Hepatocyte (in vitro differentiated cells): ENCODE data around the gene MALAT1. TPM values are rescaled to one million over a fixed set of nuclear protein-coding genes. Genes with fewer than 3 reads are reported as not detected.
"Not testable (repeated sequence)": the region's sequence is repeated elsewhere in the genome, so short reads cannot be mapped to it uniquely, and the experiment has no call there.

Experiments used
- DNase-seq: peaks from one replicate; pipeline ENCODE4 v3.0.0-alpha.2; 2016; ENCODE audit warnings: low spot score
- H2AFZ ChIP-seq: fragments of 200-600 bp; sonication (generic); 2 replicates; pipeline ENCODE4 v1.6.0; 2016; ENCODE audit warnings: antibody characterized with exemption, mild to moderate bottlenecking
- H3K27ac ChIP-seq: fragments of 200-600 bp; sonication (generic); 2 replicates; pipeline ENCODE4 v1.5.1; 2016; ENCODE audit warnings: mild to moderate bottlenecking
- H3K27me3 ChIP-seq: fragments of 200-600 bp; sonication (generic); 2 replicates; pipeline ENCODE4 v1.6.1; 2016
- H3K36me3 ChIP-seq: fragments of 200-600 bp; sonication (generic); replicated peaks from 2 replicates; pipeline ENCODE4 v1.5.1; 2016; ENCODE audit warnings: low read depth; ENCODE audit not compliant: insufficient read depth
- H3K4me1 ChIP-seq: fragments of 200-600 bp; sonication (generic); 2 replicates; pipeline ENCODE4 v1.5.1; 2016; ENCODE audit warnings: mild to moderate bottlenecking, moderate library complexity; ENCODE audit not compliant: insufficient read depth
- H3K4me2 ChIP-seq: fragments of 200-600 bp; sonication (generic); 2 replicates; pipeline ENCODE4 v1.6.0; 2016
- H3K4me3 ChIP-seq: fragments of 200-600 bp; sonication (generic); 2 replicates; pipeline ENCODE4 v1.5.1; 2016; ENCODE audit warnings: mild to moderate bottlenecking
- H3K79me2 ChIP-seq: fragments of 200-600 bp; sonication (generic); 2 replicates; pipeline ENCODE4 v1.6.0; 2017; ENCODE audit warnings: mild to moderate bottlenecking
- H3K9me2 ChIP-seq: fragments of 200-600 bp; sonication (generic); replicated peaks from 2 replicates; pipeline ENCODE4 v1.6.0; 2017; ENCODE audit warnings: mild to moderate bottlenecking; ENCODE audit not compliant: insufficient read depth
- H3K9me3 ChIP-seq: fragments of 200-600 bp; sonication (generic); 2 replicates; pipeline ENCODE4 v1.5.1; 2016; ENCODE audit warnings: low read depth, mild to moderate bottlenecking
- H4K20me1 ChIP-seq: fragments of 200-600 bp; sonication (generic); 2 replicates; pipeline ENCODE4 v1.6.0; 2016; ENCODE audit warnings: mild to moderate bottlenecking; ENCODE audit not compliant: insufficient read depth, poor library complexity, severe bottlenecking
- CTCF ChIP-seq: fragments of 200-600 bp; sonication (generic); IDR thresholded peaks from 2 replicates; pipeline ENCODE4 v1.5.1; 2016; ENCODE audit warnings: antibody characterized with exemption, mild to moderate bottlenecking; ENCODE audit not compliant: poor library complexity
- EZH2 ChIP-seq: fragments of 200-600 bp; sonication (generic); IDR thresholded peaks from 2 replicates; pipeline ENCODE4 v1.6.1; 2016; ENCODE audit warnings: antibody characterized with exemption, mild to moderate bottlenecking, borderline replicate concordance
- EZH2phosphoT487 ChIP-seq: fragments of 200-600 bp; sonication (generic); IDR thresholded peaks from one replicate; pipeline ENCODE4 v1.6.1; 2018; ENCODE audit warnings: antibody characterized with exemption, mild to moderate bottlenecking, low read depth, moderate library complexity; ENCODE audit not compliant: unreplicated experiment, severe bottlenecking
- WGBS: methylation state at CpG from one replicate; pipeline ENCODE4 v1.1.6; 2016; ENCODE audit warnings: low lambda C conversion rate; ENCODE audit errors: missing lambda C conversion rate; 5-methylcytosine and 5-hydroxymethylcytosine counted together
- polyA plus RNA-seq: library from polyadenylated mRNA; unstranded; fragments of >200 nt; fragmentation: Nextera tagmentation; extraction: Ambion mirVana; gene quantifications from 2 replicates; pipeline ENCODE4 v1.2.1, GENCODE V29; 2016
- total RNA-seq: library from RNA; depleted of rRNA; stranded (reverse); fragments of >200 nt; gene quantifications from 2 replicates; pipeline ENCODE4 v1.2.3, GENCODE V29; 2014

The MALAT1 gene
- total RNA-seq (8,000 and 8,677 TPM in 2 replicates), polyA plus RNA-seq (16,690 and 29,129 TPM in 2 replicates)

- DNase-seq: peak; percentile 95
- H3K4me2 ChIP-seq: peak within 1 kb of the TSS; percentile 92
- peak; percentile 90 for TF ChIP-seq EZH2phosphoT487
- TF ChIP-seq EZH2: no peak
- H3K27ac ChIP-seq: peak within 1 kb of the TSS; percentile 99
- H4K20me1 ChIP-seq: peaks cover 51% of the 10 kb centered on the region
- peaks cover 28% of the 10 kb centered on the region for H3K4me1 ChIP-seq
- peaks cover 21% of the 10 kb centered on the region for H3K36me3 ChIP-seq
- no peaks in the 10 kb centered on the region for H3K9me3 ChIP-seq
- peak within 1 kb of the TSS; percentile 74 for H3K4me3 ChIP-seq
- 1% methylated on average over 24 of the region's 24 CpGs for WGBS
- H3K9me2 ChIP-seq: no peaks in the 10 kb centered on the region
- H3K79me2 ChIP-seq: peaks cover 91% of the 10 kb centered on the region
- H2AFZ ChIP-seq: no peak within 1 kb of the TSS
- no peaks in the 10 kb centered on the region for H3K27me3 ChIP-seq
Measured at GRCh38 chr11:65498977-65499712, at the start of gene MALAT1. TSS of gene MALAT1 (plus strand) at chr11:65499045.

GRCh38 chr11:65451301-65451700 lies 47.5 kb upstream of the MALAT1 start:
- H3K9me3 ChIP-seq, H3K4me3 ChIP-seq, H2AFZ ChIP-seq, H3K9me2 ChIP-seq, H3K27ac ChIP-seq, H3K27me3 ChIP-seq, H3K36me3 ChIP-seq, H4K20me1 ChIP-seq, H3K4me2 ChIP-seq, DNase-seq: not testable (repeated sequence)
- whole genome bisulfite sequencing: no CpG with 5 or more reads among the region's 30 CpGs
- Histone ChIP-seq H3K4me1 (peaks cover 13% of the 10 kb centered on the region), H3K79me2 (peaks cover 21% of the 10 kb centered on the region)

GRCh38 chr11:65452259-65452658 lies 46.6 kb upstream of the MALAT1 start:
- not testable (repeated sequence) for H3K27me3 ChIP-seq, H3K9me2 ChIP-seq, H3K4me2 ChIP-seq, H3K4me3 ChIP-seq, DNase-seq, H3K9me3 ChIP-seq, H3K36me3 ChIP-seq, H2AFZ ChIP-seq, H4K20me1 ChIP-seq
- Histone ChIP-seq H3K79me2 (peaks cover 28% of the 10 kb centered on the region), H3K27ac (peak overlapping the region; percentile 79), H3K4me1 (peaks cover 13% of the 10 kb centered on the region)
- 21% methylated on average over 3 of the region's 3 CpGs for WGBS

GRCh38 chr11:65452806-65453490 lies 45.9 kb upstream of the MALAT1 start:
- Histone ChIP-seq H3K27ac (peak overlapping the region; percentile 79), H3K36me3 (no peaks in the 10 kb centered on the region), H2AFZ (no peak overlapping the region), H3K4me2 (no peak overlapping the region), H4K20me1 (no peaks in the 10 kb centered on the region), H3K9me2 (no peaks in the 10 kb centered on the region), H3K4me3 (no peak overlapping the region), H3K9me3 (no peaks in the 10 kb centered on the region), H3K27me3 (no peaks in the 10 kb centered on the region), H3K4me1 (peaks cover 13% of the 10 kb centered on the region), H3K79me2 (peaks cover 30% of the 10 kb centered on the region)
- TF ChIP-seq CTCF (no peak), EZH2phosphoT487 (no peak), EZH2 (no peak)
- no peak for DNase-seq
- WGBS: 60% methylated on average over 8 of the region's 8 CpGs

- no peaks in the 10 kb centered on the region for H3K36me3 ChIP-seq
- no peak overlapping the region for H3K4me3 ChIP-seq
- WGBS: 94% methylated on average over 10 of the region's 10 CpGs
- no peak for TF ChIP-seq EZH2phosphoT487
- no peak for TF ChIP-seq EZH2
- TF ChIP-seq CTCF: no peak
- H3K4me1 ChIP-seq: peaks cover 13% of the 10 kb centered on the region
- H3K4me2 ChIP-seq: peak overlapping the region; percentile 86
- H4K20me1 ChIP-seq: no peaks in the 10 kb centered on the region
- no peaks in the 10 kb centered on the region for H3K9me3 ChIP-seq
- DNase-seq: no peak
- peak overlapping the region; percentile 54 for H2AFZ ChIP-seq
- no peaks in the 10 kb centered on the region for H3K27me3 ChIP-seq
- peak overlapping the region; percentile 84 for H3K27ac ChIP-seq
- no peaks in the 10 kb centered on the region for H3K9me2 ChIP-seq
- peaks cover 30% of the 10 kb centered on the region for H3K79me2 ChIP-seq
Measured at GRCh38 chr11:65454311-65454695, 44.5 kb upstream of the MALAT1 start.
